GM21786 (cell line): ENCODE measurements around the gene CASD1.

Source experiments
- ATAC-seq: cut with Tn5 transposase; IDR thresholded peaks from one replicate; pipeline ENCODE4 v1.9.1; 2021; ENCODE audit not compliant: unreplicated experiment

CASD1 gene

GRCh38 chr7:94578614-94579013 is 69.0 kb downstream of the CASD1 start:
- no peak for ATAC-seq

GRCh38 chr7:94579470-94579869 is 69.9 kb downstream of the CASD1 start:
- ATAC-seq = no peak

- no peak for ATAC-seq
These were observed 71.0 kb downstream of the CASD1 start for GRCh38 chr7:94580601-94581000.

- no peak for ATAC-seq
These were observed 74.5 kb downstream of the CASD1 start for GRCh38 chr7:94584113-94584512.

GRCh38 chr7:94588075-94588474 is 78.5 kb downstream of the CASD1 start:
- no peak for ATAC-seq

- peak; percentile 44 for ATAC-seq
These were observed 81.0 kb downstream of the CASD1 start for GRCh38 chr7:94590526-94591162.

GRCh38 chr7:94591176-94591575 is 81.6 kb downstream of the CASD1 start:
- peak; percentile 78 for ATAC-seq

- ATAC-seq = no peak
These were observed 85.3 kb downstream of the CASD1 start for GRCh38 chr7:94594882-94595281.

- no peak for ATAC-seq
These were observed 86.1 kb downstream of the CASD1 start for GRCh38 chr7:94595717-94596116.

GRCh38 chr7:94600267-94600666 is 90.7 kb downstream of the CASD1 start:
- ATAC-seq = no peak

- ATAC-seq = no peak
These were observed 92.6 kb downstream of the CASD1 start for GRCh38 chr7:94602181-94602580.

GRCh38 chr7:94605031-94605430 is 95.4 kb downstream of the CASD1 start:
- no peak for ATAC-seq
